K562 (cell line): ENCODE measurements around the gene MYOM1. TPM values are rescaled to one million over a fixed set of nuclear protein-coding genes. Genes with fewer than 3 reads are reported as not detected.
A peak's percentile ranks its signal among the peaks of the same experiment; 100 is the strongest.

Experiments
- CBFB ChIP-seq: sonication (generic); formaldehyde crosslinking; IDR thresholded peaks from 2 replicates; pipeline ENCODE4 v1.4.0; 2020; ENCODE audit warnings: mild to moderate bottlenecking, missing genetic modification reagents
- CC2D1A ChIP-seq: fragments of 450-650 bp; IDR thresholded peaks from 2 replicates; pipeline ENCODE4 v1.6.1; 2017; ENCODE audit warnings: mild to moderate bottlenecking
- CHD1 ChIP-seq: fragments of 200-600 bp; sonication (generic); IDR thresholded peaks from one replicate; pipeline ENCODE4 v1.6.1; 2012; ENCODE audit warnings: mild to moderate bottlenecking, moderate library complexity, low read length, inconsistent platforms
- CREB3 ChIP-seq: fragments of 450-650 bp; conservative IDR thresholded peaks from 2 replicates; pipeline ENCODE4 v1.6.1; 2016; ENCODE audit warnings: missing genetic modification characterization, low read depth, mild to moderate bottlenecking, missing compliant biosample characterization, moderate library complexity
- ETV1 ChIP-seq: fragments of 450-650 bp; conservative IDR thresholded peaks from 2 replicates; pipeline ENCODE4 v1.6.1; 2016; ENCODE audit warnings: missing genetic modification characterization, control low read depth, low read depth, missing compliant biosample characterization
- ETV5 ChIP-seq: sonication (generic); formaldehyde crosslinking; IDR thresholded peaks from 2 replicates; pipeline ENCODE4 v1.4.0; 2020; ENCODE audit warnings: low read depth, mild to moderate bottlenecking, missing genetic modification reagents
- LEF1 ChIP-seq: fragments of 450-650 bp; IDR thresholded peaks from 2 replicates; pipeline ENCODE4 v1.6.1; 2016; ENCODE audit warnings: mild to moderate bottlenecking
- MECOM ChIP-seq: fragments of 250-450 bp; sonication (Bioruptor Pico); IDR thresholded peaks from 2 replicates; pipeline ENCODE4 v1.8.0; 2022; ENCODE audit warnings: inconsistent platforms
- MLLT1 ChIP-seq, 2 experiments: fragments of 450-650 bp; IDR thresholded peaks; 2 replicates each; pipeline ENCODE4 v1.6.1; 2016
- PML ChIP-seq: IDR thresholded peaks from 2 replicates; pipeline ENCODE4 v1.6.1; 2012; ENCODE audit warnings: low read length, inconsistent platforms
- POLR2G ChIP-seq: fragments of 200-400 bp; formaldehyde crosslinking; IDR thresholded peaks from 2 replicates; pipeline ENCODE4 v1.6.1; 2017; ENCODE audit warnings: low read depth, mild to moderate bottlenecking, antibody characterized with exemption, low read length, moderate library complexity
- SAP30 ChIP-seq: fragments of 200-600 bp; sonication (generic); IDR thresholded peaks from 2 replicates; pipeline ENCODE4 v1.6.1; 2012; ENCODE audit warnings: borderline replicate concordance, low read depth, mild to moderate bottlenecking, moderate library complexity, low read length, control low read depth, inconsistent platforms; ENCODE audit not compliant: insufficient read depth, poor library complexity, severe bottlenecking
- TAF1 ChIP-seq: IDR thresholded peaks from 2 replicates; pipeline ENCODE4 v1.6.1; 2011; ENCODE audit warnings: mild to moderate bottlenecking, low read length, moderate library complexity; ENCODE audit not compliant: insufficient read depth, control insufficient read depth, severe bottlenecking; ENCODE audit errors: extremely low read depth
- TCF3 ChIP-seq: sonication (generic); formaldehyde crosslinking; IDR thresholded peaks from 2 replicates; pipeline ENCODE4 v1.4.0; 2020; ENCODE audit warnings: mild to moderate bottlenecking, missing genetic modification reagents
- ZC3H4 ChIP-seq: sonication (generic); formaldehyde crosslinking; IDR thresholded peaks from 2 replicates; pipeline ENCODE4 v1.9.0; 2021; ENCODE audit warnings: missing genetic modification reagents, borderline replicate concordance
- ZFX ChIP-seq: sonication (generic); formaldehyde crosslinking; IDR thresholded peaks from 2 replicates; pipeline ENCODE4 v1.8.0; 2022; ENCODE audit warnings: mild to moderate bottlenecking, missing genetic modification reagents, moderate library complexity
- ZKSCAN1 ChIP-seq: fragments of 150-350 bp; IDR thresholded peaks from 2 replicates; pipeline ENCODE4 v1.6.1; 2016; ENCODE audit warnings: low read depth, low read length
- ZNF324 ChIP-seq: fragments of 250-450 bp; sonication (Bioruptor Pico); IDR thresholded peaks from 2 replicates; pipeline ENCODE4 v1.4.0; 2020; ENCODE audit warnings: mild to moderate bottlenecking
- ZNF354B ChIP-seq: fragments of 250-450 bp; sonication (Bioruptor Pico); IDR thresholded peaks from 2 replicates; pipeline ENCODE4 v1.4.0; 2020
- ZNF431 ChIP-seq: sonication (generic); formaldehyde crosslinking; IDR thresholded peaks from 2 replicates; pipeline ENCODE4 v1.8.0; 2022; ENCODE audit warnings: mild to moderate bottlenecking, missing genetic modification reagents
- ZNF551 ChIP-seq: fragments of 250-450 bp; sonication (Bioruptor Pico); IDR thresholded peaks from 2 replicates; pipeline ENCODE4 v1.5.0; 2021; ENCODE audit warnings: mild to moderate bottlenecking, moderate library complexity
- polyA plus RNA-seq, 8 experiments: library from polyadenylated mRNA; depleted of rRNA in 4 of 8; stranded (reverse) in 5 of 8; unstranded in 3 of 8; fragments of >200 nt; fragmentation: Nextera tagmentation in 2 of 8; fragmentation: Illumina TruSeq in 1 of 8; extraction: Ambion mirVana in 2 of 8; extraction: Trizol in 1 of 8; gene quantifications; 2 replicates each; pipeline versions ENCODE4 v1.2.1 to v1.2.3, GENCODE V29; 2011 to 2014; ENCODE audit warnings: inconsistent platforms in 1 of 8, missing spikeins in 1 of 8
- total RNA-seq, 7 experiments: library from RNA; depleted of rRNA in 6 of 7; stranded (reverse); fragments of >200 nt in 6 of 7; fragmentation: Illumina TruSeq in 2 of 7; extraction: Trizol in 2 of 7; gene quantifications; 2 replicates each; pipeline versions ENCODE4 v1.2.1 to v1.2.3, GENCODE V29; 2011 to 2021; ENCODE audit warnings: low replicate concordance in 1 of 7
- TF ChIP-seq, protein P1 (sequence below), 2 experiments: fragments of 150-350 bp in 1 of 2; IDR thresholded peaks; 2 replicates each; pipeline ENCODE4 v1.6.1; 2012 to 2016; ENCODE audit warnings: low read depth in 2 of 2, low read length in 2 of 2, mild to moderate bottlenecking in 1 of 2, moderate library complexity in 1 of 2

MYOM1 gene
- total and polyA plus RNA-seq, 9 of the 15 experiments (the other 6 are each of a cell fraction or from before 2014, with no cell fraction given) = 0.01 to 0.62 (median 0.25) TPM

DNA sequence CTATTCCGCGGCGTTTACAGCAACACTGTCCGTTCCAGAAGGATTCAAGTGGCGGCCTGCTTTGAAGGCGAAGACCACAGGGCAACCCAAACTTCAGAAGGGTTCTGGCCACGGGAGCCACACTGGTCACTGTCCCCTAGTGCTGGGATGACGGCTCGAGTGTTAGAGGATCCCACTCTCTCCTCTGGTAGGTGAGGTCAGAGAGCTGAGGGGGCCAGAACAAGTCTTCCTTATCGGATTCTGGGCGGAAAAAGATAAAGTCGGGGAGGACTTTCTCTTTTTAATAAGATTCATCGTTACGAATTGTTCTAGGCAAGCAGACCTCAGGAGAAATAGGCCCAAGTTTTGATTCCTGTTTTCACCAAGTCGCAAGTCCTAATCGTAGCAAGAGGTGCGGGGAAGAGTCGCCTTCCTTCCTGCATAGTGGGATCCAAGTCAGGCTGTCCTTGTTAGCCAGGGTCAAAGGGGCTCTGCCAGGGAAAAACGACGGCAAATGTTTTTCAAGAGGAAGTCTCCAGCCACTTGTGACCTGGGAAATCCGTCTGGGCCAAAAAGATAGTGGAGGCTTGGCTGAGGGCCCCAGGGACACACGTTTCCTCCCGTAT is 27.0 kb upstream of the MYOM1 start (continued):
- TF ChIP-seq CREB3 (tag) (peak; percentile 58; the same call in 1 of the 2 replicates), ZNF431 (CRISPR knock-in tag) (peak; percentile 0; the same call in 1 of the 2 replicates), TCF3 (CRISPR knock-in tag) (peak; percentile 90), POLR2G (no peak), ZFX (CRISPR knock-in tag) (no peak), ZC3H4 (CRISPR knock-in tag) (no peak), TAF1 (peak; percentile 54), CHD1 (peak; percentile 96), MLLT1 (IDR thresholded peaks at IDR 0.05) (peak; percentile 47 to 83; a peak in 3 of 4 replicates), MECOM (peak; percentile 59; the same call in 1 of the 2 replicates), CC2D1A (peak; percentile 84; the same call in 1 of the 2 replicates), ZKSCAN1 (no peak), LEF1 (peak; percentile 94), ETV5 (CRISPR knock-in tag) (0 out of 2 replicates have a peak, but pooled peaks have one; percentile 41), PML (peak; percentile 76), ZNF354B (CRISPR knock-in tag) (no peak), SAP30 (peak; percentile 76), ZNF324 (CRISPR knock-in tag) (no peak), ZNF551 (no peak), ETV1 (peak; percentile 67), CBFB (CRISPR knock-in tag) (no peak)
- TF ChIP-seq, protein P1, sequence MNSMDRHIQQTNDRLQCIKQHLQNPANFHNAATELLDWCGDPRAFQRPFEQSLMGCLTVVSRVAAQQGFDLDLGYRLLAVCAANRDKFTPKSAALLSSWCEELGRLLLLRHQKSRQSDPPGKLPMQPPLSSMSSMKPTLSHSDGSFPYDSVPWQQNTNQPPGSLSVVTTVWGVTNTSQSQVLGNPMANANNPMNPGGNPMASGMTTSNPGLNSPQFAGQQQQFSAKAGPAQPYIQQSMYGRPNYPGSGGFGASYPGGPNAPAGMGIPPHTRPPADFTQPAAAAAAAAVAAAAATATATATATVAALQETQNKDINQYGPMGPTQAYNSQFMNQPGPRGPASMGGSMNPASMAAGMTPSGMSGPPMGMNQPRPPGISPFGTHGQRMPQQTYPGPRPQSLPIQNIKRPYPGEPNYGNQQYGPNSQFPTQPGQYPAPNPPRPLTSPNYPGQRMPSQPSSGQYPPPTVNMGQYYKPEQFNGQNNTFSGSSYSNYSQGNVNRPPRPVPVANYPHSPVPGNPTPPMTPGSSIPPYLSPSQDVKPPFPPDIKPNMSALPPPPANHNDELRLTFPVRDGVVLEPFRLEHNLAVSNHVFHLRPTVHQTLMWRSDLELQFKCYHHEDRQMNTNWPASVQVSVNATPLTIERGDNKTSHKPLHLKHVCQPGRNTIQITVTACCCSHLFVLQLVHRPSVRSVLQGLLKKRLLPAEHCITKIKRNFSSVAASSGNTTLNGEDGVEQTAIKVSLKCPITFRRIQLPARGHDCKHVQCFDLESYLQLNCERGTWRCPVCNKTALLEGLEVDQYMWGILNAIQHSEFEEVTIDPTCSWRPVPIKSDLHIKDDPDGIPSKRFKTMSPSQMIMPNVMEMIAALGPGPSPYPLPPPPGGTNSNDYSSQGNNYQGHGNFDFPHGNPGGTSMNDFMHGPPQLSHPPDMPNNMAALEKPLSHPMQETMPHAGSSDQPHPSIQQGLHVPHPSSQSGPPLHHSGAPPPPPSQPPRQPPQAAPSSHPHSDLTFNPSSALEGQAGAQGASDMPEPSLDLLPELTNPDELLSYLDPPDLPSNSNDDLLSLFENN (IDR thresholded peaks at IDR 0.05; ENCODE audit: low read depth in 2 of 2, low read length in 2 of 2) = peak in 1 of 2 experiments; percentile 13; a peak in 2 of 4 replicates
